Thoracic aorta (tissue), 2 donors: ENCODE results near the gene KIF14. TPM values are rescaled to one million over a fixed set of nuclear protein-coding genes. Genes with fewer than 3 reads are reported as not detected.

ENCODE experiments used
- ATAC-seq: fragments of 150-250 bp; one replicate; pipeline ENCODE4 v1.8.0; 2017; ENCODE audit warnings: low read depth; ENCODE audit not compliant: insufficient number of reproducible peaks, low FRiP score
- DNase-seq: peaks from one replicate; pipeline ENCODE4 v3.0.0-alpha.2; 2020; ENCODE audit warnings: low spot score
- H3K27ac ChIP-seq, 2 donors: fragments of 200-600 bp; sonication (generic); 1 replicate in 1 of 2; 2 replicates in 1 of 2; pipeline ENCODE4 v1.5.1; 2016; ENCODE audit warnings: mild to moderate bottlenecking in 2 of 2, moderate library complexity in 2 of 2
- H3K27me3 ChIP-seq: fragments of 200-600 bp; sonication (generic); replicated peaks from 2 replicates; pipeline ENCODE4 v1.6.0; 2016; ENCODE audit warnings: mild to moderate bottlenecking; ENCODE audit not compliant: insufficient read depth
- H3K36me3 ChIP-seq: fragments of 200-600 bp; sonication (generic); one replicate; pipeline ENCODE4 v1.5.1; 2016
- H3K4me1 ChIP-seq, 2 donors: fragments of 200-600 bp; sonication (generic); 1 replicate in 1 of 2; 2 replicates in 1 of 2; pipeline versions ENCODE4 v1.5.1 to v1.6.0; 2016; ENCODE audit warnings: low read depth in 2 of 2, mild to moderate bottlenecking in 1 of 2; ENCODE audit not compliant: control insufficient read depth in 1 of 2
- H3K4me3 ChIP-seq: fragments of 200-600 bp; sonication (generic); 2 replicates; pipeline ENCODE4 v1.5.1; 2016; ENCODE audit warnings: mild to moderate bottlenecking
- H3K9me3 ChIP-seq: fragments of 200-600 bp; sonication (generic); 2 replicates; pipeline ENCODE4 v1.5.1; 2016
- CTCF ChIP-seq: fragments of 200-600 bp; sonication (generic); IDR thresholded peaks from one replicate; pipeline ENCODE4 v1.5.1; 2019; ENCODE audit warnings: antibody characterized with exemption
- total RNA-seq, 2 donors: library from RNA; depleted of rRNA; stranded (reverse); fragments of >200 nt; gene quantifications; one replicate each; pipeline versions ENCODE4 v1.1.0 to v1.2.3, GENCODE V29; 2016

KIF14 gene
- total RNA-seq, 2 donors from 2014 or later: under 0.01 to 1.3 TPM

GRCh38 chr1:200542162-200542561 lies 78.4 kb downstream of the KIF14 start:
- no peak for DNase-seq
- H3K4me3 ChIP-seq: no peak overlapping the region
- no peaks in the 10 kb centered on the region for H3K27me3 ChIP-seq
- no peak for TF ChIP-seq CTCF
- H3K27ac ChIP-seq: no peak overlapping the region
- ATAC-seq: no peak
- no peaks in the 10 kb centered on the region for H3K36me3 ChIP-seq
- no peaks in the 10 kb centered on the region for H3K9me3 ChIP-seq
- H3K4me1 ChIP-seq: no peaks in the 10 kb centered on the region

- no peaks in the 10 kb centered on the region for H3K9me3 ChIP-seq
- no peak for TF ChIP-seq CTCF
- no peaks in the 10 kb centered on the region for H3K4me1 ChIP-seq
- no peak for DNase-seq
- no peak overlapping the region for H3K27ac ChIP-seq
- no peaks in the 10 kb centered on the region for H3K36me3 ChIP-seq
- H3K4me3 ChIP-seq: no peak overlapping the region
- no peaks in the 10 kb centered on the region for H3K27me3 ChIP-seq
- no peak for ATAC-seq
These were observed 80.3 kb downstream of the KIF14 start for GRCh38 chr1:200540281-200540680.

- ATAC-seq (no peak), DNase-seq (no peak)
- Histone ChIP-seq H3K4me1 (no peaks in the 10 kb centered on the region), H3K27ac (no peak overlapping the region), H3K27me3 (no peaks in the 10 kb centered on the region), H3K9me3 (no peaks in the 10 kb centered on the region), H3K36me3 (no peaks in the 10 kb centered on the region), H3K4me3 (no peak overlapping the region)
- TF ChIP-seq CTCF: no peak
These were observed 82.4 kb downstream of the KIF14 start for GRCh38 chr1:200538179-200538578.

GRCh38 chr1:200535605-200536004 lies 84.9 kb downstream of the KIF14 start:
- H3K27ac ChIP-seq: no peak overlapping the region
- no peaks in the 10 kb centered on the region for H3K9me3 ChIP-seq
- ATAC-seq (no peak), DNase-seq (no peak)
- H3K4me3 ChIP-seq: no peak overlapping the region
- no peak for TF ChIP-seq CTCF
- H3K36me3 ChIP-seq: no peaks in the 10 kb centered on the region
- H3K27me3 ChIP-seq: no peaks in the 10 kb centered on the region
- H3K4me1 ChIP-seq: no peaks in the 10 kb centered on the region

GRCh38 chr1:200530623-200531261 lies 89.8 kb downstream of the KIF14 start:
- DNase-seq: no peak
- no peak for TF ChIP-seq CTCF
- no peaks in the 10 kb centered on the region for H3K9me3 ChIP-seq
- no peak for ATAC-seq
- peaks cover 0 to 6% of the 10 kb centered on the region in 2 donors for H3K4me1 ChIP-seq
- no peaks in the 10 kb centered on the region for H3K27me3 ChIP-seq
- H3K36me3 ChIP-seq: no peaks in the 10 kb centered on the region
- no peak overlapping the region for H3K27ac ChIP-seq
- H3K4me3 ChIP-seq: no peak overlapping the region
